Activated CD4-positive, alpha-beta T cell treated with anti-CD3 and anti-CD28 coated beads for 36 hours (primary cell): ENCODE measurements around the gene CACNA1D. TPM values are rescaled to one million over a fixed set of nuclear protein-coding genes. Genes with fewer than 3 reads are reported as not detected.

Source experiments
- ATAC-seq: fragments of 200-7000 bp; cut with Tn5 transposase; one replicate; pipeline ENCODE4 v1.10.0; 2021; ENCODE audit warnings: mild to moderate bottlenecking, moderate library complexity
- CTCF ChIA-PET: fragments of 350-600 bp; sonication (Branson Sonifier 250); formaldehyde crosslinking; loops from one replicate; lab custom pipeline; 2021; ENCODE audit warnings: antibody characterized with exemption; lab: Charles Lee
- POLR2A ChIA-PET: fragments of 350-600 bp; sonication (Branson Sonifier 250); formaldehyde crosslinking; loops from one replicate; lab custom pipeline; 2021; ENCODE audit warnings: antibody characterized with exemption, inconsistent platforms; lab: Charles Lee
- DNase-seq: peaks from one replicate; pipeline ENCODE4 v3.0.0-alpha.2; 2020
- H3K27ac Mint-ChIP-seq: one replicate; pipeline ENCODE4 v1.8.0; 2021; ENCODE audit warnings: mixed read lengths
- H3K27me3 Mint-ChIP-seq: one replicate; pipeline ENCODE4 v1.8.0; 2021; ENCODE audit warnings: mixed read lengths
- H3K36me3 Mint-ChIP-seq: one replicate; pipeline ENCODE4 v1.8.0; 2021; ENCODE audit warnings: low read depth, mixed read lengths
- H3K4me1 Mint-ChIP-seq: one replicate; pipeline ENCODE4 v1.8.0; 2021; ENCODE audit warnings: mixed read lengths
- H3K4me3 Mint-ChIP-seq: one replicate; pipeline ENCODE4 v1.8.0; 2021; ENCODE audit warnings: mild to moderate bottlenecking, moderate library complexity, mixed read lengths
- H3K9me3 Mint-ChIP-seq: one replicate; pipeline ENCODE4 v1.8.0; 2021; ENCODE audit warnings: low read depth, mixed read lengths
- intact Hi-C, 2 experiments: fragments of 100-400 bp; cut with DNase I in 1 of 2; cut with micrococcal nuclease in 1 of 2; formaldehyde crosslinking; loops; one replicate each; pipeline versions ENCODE4 v1.14.2 to v1.15.1; 2022 to 2024; cut with DNase I, micrococcal nuclease
- total RNA-seq, 2 experiments: library from RNA; stranded (reverse); gene quantifications; one replicate each; pipeline ENCODE4 v1.2.3, GENCODE V29; 2021

The CACNA1D gene
- total RNA-seq, 2 experiments from 2014 or later: 0.21 to 0.33 TPM

GRCh38 chr3:53724566-53724965 lies 230.2 kb downstream of the CACNA1D start:
- H3K27ac Mint-ChIP-seq: no peak overlapping the region
- H3K36me3 Mint-ChIP-seq: no peaks in the 10 kb centered on the region
- ATAC-seq (no peak), DNase-seq (no peak)
- H3K4me3 Mint-ChIP-seq: no peak overlapping the region
- H3K4me1 Mint-ChIP-seq: no peaks in the 10 kb centered on the region
- H3K27me3 Mint-ChIP-seq: peaks cover 18% of the 10 kb centered on the region
- intact Hi-C loops: no loop called here
- ChIA-PET POLR2A (no interaction called here), CTCF (interaction anchor here (0.8 kb wide), 1 partner anchor 90 kb away, joined by 4 read pairs; no protein-coding TSS in a partner anchor)
- no peaks in the 10 kb centered on the region for H3K9me3 Mint-ChIP-seq

GRCh38 chr3:53725387-53725995 lies 231.1 kb downstream of the CACNA1D start:
- no peak for ATAC-seq
- CTCF ChIA-PET: interaction anchor here (0.6 kb wide), 1 partner anchor 57 kb away, joined by 3 read pairs; no protein-coding TSS in a partner anchor
- H3K9me3 Mint-ChIP-seq: no peaks in the 10 kb centered on the region
- H3K4me3 Mint-ChIP-seq: no peak overlapping the region
- POLR2A ChIA-PET: no interaction called here
- no peak overlapping the region for H3K27ac Mint-ChIP-seq
- H3K27me3 Mint-ChIP-seq: peaks cover 20% of the 10 kb centered on the region
- no peaks in the 10 kb centered on the region for H3K4me1 Mint-ChIP-seq
- intact Hi-C loops: no loop called here
- no peak for DNase-seq
- no peaks in the 10 kb centered on the region for H3K36me3 Mint-ChIP-seq

- Mint-ChIP-seq H3K36me3 (no peaks in the 10 kb centered on the region), H3K4me3 (no peak overlapping the region), H3K9me3 (no peaks in the 10 kb centered on the region), H3K27ac (no peak overlapping the region), H3K4me1 (no peaks in the 10 kb centered on the region), H3K27me3 (peaks cover 20% of the 10 kb centered on the region)
- ATAC-seq (no peak), DNase-seq (no peak)
- intact Hi-C loops: no loop called here
- POLR2A ChIA-PET: no interaction called here
- CTCF ChIA-PET: interaction anchor here (0.7 kb wide), 1 partner anchor 220 kb away, joined by 3 read pairs; no protein-coding TSS in a partner anchor
Observed at GRCh38 chr3:53726643-53727042, 232.2 kb downstream of the CACNA1D start.

- CTCF ChIA-PET: no interaction called here
- POLR2A ChIA-PET: no interaction called here
- Mint-ChIP-seq H3K4me3 (no peak overlapping the region), H3K4me1 (no peaks in the 10 kb centered on the region), H3K9me3 (no peaks in the 10 kb centered on the region), H3K27me3 (peaks cover 26% of the 10 kb centered on the region), H3K27ac (no peak overlapping the region), H3K36me3 (no peaks in the 10 kb centered on the region)
- no peak for ATAC-seq
- intact Hi-C loops: no loop called here
- no peak for DNase-seq
Observed at GRCh38 chr3:53728606-53729005, 234.2 kb downstream of the CACNA1D start.

GRCh38 chr3:53729159-53729558 lies 234.7 kb downstream of the CACNA1D start:
- CTCF ChIA-PET: no interaction called here
- no peaks in the 10 kb centered on the region for H3K9me3 Mint-ChIP-seq
- no peak overlapping the region for H3K27ac Mint-ChIP-seq
- POLR2A ChIA-PET: no interaction called here
- ATAC-seq (no peak), DNase-seq (no peak)
- intact Hi-C loops: no loop called here
- H3K27me3 Mint-ChIP-seq: peaks cover 25% of the 10 kb centered on the region
- H3K4me3 Mint-ChIP-seq: no peak overlapping the region
- no peaks in the 10 kb centered on the region for H3K36me3 Mint-ChIP-seq
- H3K4me1 Mint-ChIP-seq: no peaks in the 10 kb centered on the region

- ATAC-seq (peak; percentile 58), DNase-seq (no peak)
- no peak overlapping the region for H3K27ac Mint-ChIP-seq
- ChIA-PET POLR2A (no interaction called here), CTCF (no interaction called here)
- intact Hi-C loops: no loop called here
- no peaks in the 10 kb centered on the region for H3K4me1 Mint-ChIP-seq
- no peak overlapping the region for H3K4me3 Mint-ChIP-seq
- no peaks in the 10 kb centered on the region for H3K9me3 Mint-ChIP-seq
- H3K27me3 Mint-ChIP-seq: peaks cover 25% of the 10 kb centered on the region
- no peaks in the 10 kb centered on the region for H3K36me3 Mint-ChIP-seq
Observed at GRCh38 chr3:53729618-53730017, 235.2 kb downstream of the CACNA1D start.

GRCh38 chr3:53730576-53730975 lies 236.2 kb downstream of the CACNA1D start:
- Mint-ChIP-seq H3K36me3 (no peaks in the 10 kb centered on the region), H3K27me3 (peaks cover 21% of the 10 kb centered on the region), H3K4me3 (no peak overlapping the region), H3K4me1 (no peaks in the 10 kb centered on the region), H3K27ac (no peak overlapping the region), H3K9me3 (no peaks in the 10 kb centered on the region)
- ATAC-seq (no peak), DNase-seq (no peak)
- CTCF ChIA-PET: interaction anchor here (0.7 kb wide), 1 partner anchor 602 kb away, joined by 3 read pairs; no protein-coding TSS in a partner anchor
- POLR2A ChIA-PET: no interaction called here
- intact Hi-C loops: no loop called here

GRCh38 chr3:53731934-53732624 lies 237.7 kb downstream of the CACNA1D start:
- Mint-ChIP-seq H3K27ac (no peak overlapping the region), H3K4me1 (no peaks in the 10 kb centered on the region), H3K4me3 (no peak overlapping the region), H3K36me3 (no peaks in the 10 kb centered on the region), H3K27me3 (peaks cover 14% of the 10 kb centered on the region), H3K9me3 (no peaks in the 10 kb centered on the region)
- ChIA-PET POLR2A (no interaction called here), CTCF (no interaction called here)
- DNase-seq (no peak), ATAC-seq (no peak)
- intact Hi-C loops: no loop called here

GRCh38 chr3:53733446-53733845 lies 239.0 kb downstream of the CACNA1D start:
- Mint-ChIP-seq H3K9me3 (no peaks in the 10 kb centered on the region), H3K36me3 (no peaks in the 10 kb centered on the region), H3K27me3 (peaks cover 11% of the 10 kb centered on the region), H3K4me3 (no peak overlapping the region), H3K27ac (no peak overlapping the region), H3K4me1 (no peaks in the 10 kb centered on the region)
- CTCF ChIA-PET: interaction anchor here (0.8 to 0.9 kb wide), 2 partner anchors 8 to 23 kb away, joined by 5 read pairs; no protein-coding TSS in a partner anchor
- intact Hi-C loops: no loop called here
- POLR2A ChIA-PET: no interaction called here
- ATAC-seq (no peak), DNase-seq (no peak)

GRCh38 chr3:53739966-53740365 lies 245.6 kb downstream of the CACNA1D start:
- Mint-ChIP-seq H3K9me3 (no peaks in the 10 kb centered on the region), H3K36me3 (no peaks in the 10 kb centered on the region), H3K27me3 (peaks cover 3% of the 10 kb centered on the region), H3K27ac (no peak overlapping the region), H3K4me1 (no peaks in the 10 kb centered on the region), H3K4me3 (no peak overlapping the region)
- POLR2A ChIA-PET: no interaction called here
- ATAC-seq (no peak), DNase-seq (no peak)
- CTCF ChIA-PET: no interaction called here
- intact Hi-C loops: no loop called here

- Mint-ChIP-seq H3K4me3 (no peak overlapping the region), H3K36me3 (no peaks in the 10 kb centered on the region), H3K27ac (no peak overlapping the region), H3K27me3 (peaks cover 3% of the 10 kb centered on the region), H3K9me3 (no peaks in the 10 kb centered on the region), H3K4me1 (no peaks in the 10 kb centered on the region)
- intact Hi-C loops: no loop called here
- ATAC-seq: no peak
- POLR2A ChIA-PET: no interaction called here
- DNase-seq: no peak
- CTCF ChIA-PET: interaction anchor here (1.0 kb wide), 1 partner anchor 7 kb away, joined by 5 read pairs; no protein-coding TSS in a partner anchor
Observed at GRCh38 chr3:53740956-53741355, 246.5 kb downstream of the CACNA1D start.

- ChIA-PET POLR2A (no interaction called here), CTCF (interaction anchor here (0.6 kb wide), 1 partner anchor 37 kb away, joined by 4 read pairs; no protein-coding TSS in a partner anchor)
- H3K4me3 Mint-ChIP-seq: no peak overlapping the region
- DNase-seq: peak; percentile 24
- no peaks in the 10 kb centered on the region for H3K9me3 Mint-ChIP-seq
- H3K4me1 Mint-ChIP-seq: no peaks in the 10 kb centered on the region
- H3K36me3 Mint-ChIP-seq: no peaks in the 10 kb centered on the region
- ATAC-seq: no peak
- intact Hi-C loops: no loop called here
- H3K27me3 Mint-ChIP-seq: peaks cover 3% of the 10 kb centered on the region
- H3K27ac Mint-ChIP-seq: no peak overlapping the region
Observed at GRCh38 chr3:53744351-53744750, 249.9 kb downstream of the CACNA1D start.
